Heart left ventricle (tissue), 16 donors: ENCODE results near the gene GRM3. TPM values are rescaled to one million over a fixed set of nuclear protein-coding genes. Genes with fewer than 3 reads are reported as not detected.

Source experiments
- ATAC-seq, 4 donors: fragments of 200-7000 bp; cut with Tn5 transposase; one replicate each; pipeline ENCODE4 v1.9.1; 2020 to 2022; ENCODE audit warnings: moderate library complexity in 4 of 4, mild to moderate bottlenecking in 3 of 4, moderate number of reproducible peaks in 1 of 4
- DNase-seq, 5 donors: peaks; one replicate each; pipeline ENCODE4 v3.0.0-alpha.2; 2020
- H3K27ac ChIP-seq, 12 donors: fragments of 200-600 bp; sonication (generic) in 4 of 12; one replicate each; pipeline versions ENCODE4 v1.5.0 to v1.8.0; 2016 to 2022; ENCODE audit warnings: mild to moderate bottlenecking in 2 of 12
- H3K27me3 ChIP-seq, 9 donors: fragments of 200-600 bp; sonication (generic) in 2 of 9; one replicate each; pipeline versions ENCODE4 v1.5.1 to v1.8.0; 2016 to 2022; ENCODE audit warnings: mild to moderate bottlenecking in 3 of 9
- H3K36me3 ChIP-seq, 9 donors: fragments of 200-600 bp; sonication (generic) in 2 of 9; one replicate each; pipeline versions ENCODE4 v1.5.0 to v1.8.0; 2018 to 2022; ENCODE audit warnings: mild to moderate bottlenecking in 2 of 9
- H3K4me1 ChIP-seq, 12 donors: fragments of 200-600 bp; sonication (generic) in 4 of 12; one replicate each; pipeline versions ENCODE4 v1.5.0 to v1.8.0; 2016 to 2022; ENCODE audit warnings: mild to moderate bottlenecking in 3 of 12
- H3K4me3 ChIP-seq, 12 donors: fragments of 200-600 bp; sonication (generic) in 4 of 12; one replicate each; pipeline versions ENCODE4 v1.5.0 to v1.8.0; 2017 to 2022; ENCODE audit warnings: mild to moderate bottlenecking in 9 of 12, moderate library complexity in 4 of 12
- H3K9me3 ChIP-seq, 12 donors: fragments of 200-600 bp; sonication (generic) in 4 of 12; one replicate each; pipeline versions ENCODE4 v1.5.0 to v1.8.0; 2016 to 2022; ENCODE audit warnings: mild to moderate bottlenecking in 1 of 12
- CTCF ChIP-seq, 12 donors: fragments of 200-600 bp; sonication (generic) in 4 of 12; IDR thresholded peaks; one replicate each; pipeline versions ENCODE4 v1.5.0 to v1.8.0; 2018 to 2022; ENCODE audit warnings: antibody characterized with exemption in 12 of 12, mild to moderate bottlenecking in 5 of 12
- POLR2A ChIP-seq, 2 donors: fragments of 450-650 bp; IDR thresholded peaks; one replicate each; pipeline ENCODE4 v1.6.1; 2017; ENCODE audit warnings: antibody characterized with exemption in 2 of 2, mild to moderate bottlenecking in 2 of 2, moderate library complexity in 2 of 2
- WGBS, 4 donors: extraction: QIAGEN DNeasy Blood & Tissue Kit in 2 of 4; methylation state at CpG; one replicate each; pipeline versions ENCODE4 v1.1.5 to v1.1.7; 2013 to 2018; 5-methylcytosine and 5-hydroxymethylcytosine counted together
- intact Hi-C, 10 donors: fragments of 100-400 bp; cut with DNase I; formaldehyde crosslinking; loops; one replicate each; pipeline versions ENCODE4 v1.11.1 to v1.14.2; 2022
- polyA plus RNA-seq, 2 donors: library from polyadenylated mRNA; stranded (reverse); fragments of 200-250 nt; gene quantifications; one replicate each; pipeline ENCODE4 v1.2.3, GENCODE V29; 2013
- total RNA-seq, 9 donors: library from RNA; depleted of rRNA in 2 of 9; stranded (reverse); fragments of >200 nt in 2 of 9; fragmentation: NEBNext Ultra II Directional in 3 of 9; extraction: Animal tissue kit (Norgen Biotek cat#: 25700) in 3 of 9; gene quantifications; one replicate each; pipeline versions ENCODE4 v1.1.0 to v1.2.4, GENCODE V29; 2016 to 2023
- donor health status: ischemic (EF 13 %, LVEDD 7.1; RV severe dilation, severe dysfunction).
- donor health status: healthy with polysubstance abuse.
- donor health status: DM: no; HTN: yes; CAD: no.
- donor health status: DM: no; HTN: no; CAD: no.
- donor health status: ischemic (EF 25% LVEDD 6.9; RV normal size, moderate dysfunction).
- donor health status: ischemic (EF 25% LVEDD 5.7; RV mildly dilated, moderate dysfunction).
- donor health status: healthy.
- donor health status: DM: yes; HTN: yes; CAD: no.
- donor health status: ischemic (EF 35%, LVEDD 5.7; RV mildly dilated, moderate dysfunction).
- donor health status: nonischemic (EF 11% LVEDD 7.7; RV severe dilation, severe dysfunction).
- donor health status: DM: yes; HTN: yes; CAD: no.
- donor health status: PGD.
- donor health status: ischemic (EF 29% LVEDD 5.4; RV normal size, mild dysfunction).
- donor health status: nonischemic (EF 23%, LVEDD 6.1; RV moderate dilation, normal function).

GRM3 gene
- total and polyA plus RNA-seq, 11 donors: 0.03 to 0.73 TPM; not detected in 9

GRCh38 chr7:86904949-86905834 is 261.5 kb downstream of the GRM3 start:
- Histone ChIP-seq H3K27me3 (no peaks in the 10 kb centered on the region), H3K4me3 (no peak overlapping the region), H3K9me3 (no peaks in the 10 kb centered on the region), H3K36me3 (peaks cover 0 to 23% (median 5%) of the 10 kb centered on the region in 9 donors), H3K27ac (no peak overlapping the region), H3K4me1 (no peaks in the 10 kb centered on the region)
- ATAC-seq: no peak
- 41 to 49% (median 45%) methylated on average over 3 of the region's 3 CpGs for WGBS, 4 donors
- no peak for DNase-seq
- intact Hi-C loops: loop anchor here in 9 of 10 donors (5.0 to 10.0 kb wide), 5 partner anchors 1010 to 1860 kb away; no protein-coding TSS in a partner anchor
- TF ChIP-seq POLR2A (IDR thresholded peaks at IDR 0.05) (no peak), CTCF (IDR thresholded peaks at IDR 0.05) (peak in 11 of 12 donors; percentile 17 to 62 (median 43))

- H3K9me3 ChIP-seq: no peaks in the 10 kb centered on the region
- DNase-seq (no peak), ATAC-seq (no peak)
- no peak overlapping the region for H3K4me3 ChIP-seq
- intact Hi-C loops: loop anchor here in 7 of 10 donors (5.0 to 10.0 kb wide), 5 partner anchors 1014 to 1864 kb away; no protein-coding TSS in a partner anchor
- H3K4me1 ChIP-seq: peaks cover 0 to 3% (median 0%) of the 10 kb centered on the region in 12 donors
- TF ChIP-seq POLR2A (IDR thresholded peaks at IDR 0.05): no peak
- no peak for TF ChIP-seq CTCF (IDR thresholded peaks at IDR 0.05)
- 38 to 64% (median 55%) methylated on average over 1 of the region's 1 CpG for WGBS, 4 donors
- no peak overlapping the region for H3K27ac ChIP-seq
- peaks cover 0 to 42% (median 5%) of the 10 kb centered on the region in 9 donors for H3K36me3 ChIP-seq
- no peaks in the 10 kb centered on the region for H3K27me3 ChIP-seq
Measured at GRCh38 chr7:86908948-86909347, 265.2 kb downstream of the GRM3 start.

- H3K4me3 ChIP-seq: no peak overlapping the region
- peaks cover 0 to 36% (median 5%) of the 10 kb centered on the region in 9 donors for H3K36me3 ChIP-seq
- DNase-seq (no peak), ATAC-seq (no peak)
- intact Hi-C loops: no loop called here
- no peak overlapping the region for H3K27ac ChIP-seq
- H3K4me1 ChIP-seq: peaks cover 0 to 7% (median 0%) of the 10 kb centered on the region in 12 donors
- no peak for TF ChIP-seq POLR2A (IDR thresholded peaks at IDR 0.05)
- TF ChIP-seq CTCF (IDR thresholded peaks at IDR 0.05): no peak
- WGBS, 4 donors: 94 to 100% (median 99%) methylated on average over 1 of the region's 1 CpG
- H3K9me3 ChIP-seq: no peaks in the 10 kb centered on the region
- H3K27me3 ChIP-seq: no peaks in the 10 kb centered on the region
Measured at GRCh38 chr7:86911659-86912058, 267.9 kb downstream of the GRM3 start.

GRCh38 chr7:86913709-86914108 is 270.0 kb downstream of the GRM3 start:
- DNase-seq (no peak), ATAC-seq (peak in 3 of 4 donors; percentile 34 to 87 (median 56))
- H3K36me3 ChIP-seq: peaks cover 0 to 32% (median 5%) of the 10 kb centered on the region in 9 donors
- no peaks in the 10 kb centered on the region for H3K9me3 ChIP-seq
- H3K27me3 ChIP-seq: no peaks in the 10 kb centered on the region
- intact Hi-C loops: no loop called here
- H3K4me3 ChIP-seq: no peak overlapping the region
- peak overlapping the region in 1 of 12 donors; percentile 2 for H3K27ac ChIP-seq
- no peak for TF ChIP-seq CTCF (IDR thresholded peaks at IDR 0.05)
- no peak for TF ChIP-seq POLR2A (IDR thresholded peaks at IDR 0.05)
- H3K4me1 ChIP-seq: peaks cover 0 to 7% (median 0%) of the 10 kb centered on the region in 12 donors
- WGBS, 4 donors: 58 to 69% (median 66%) methylated on average over 4 of the region's 4 CpGs
